GM12878 (cell line): ENCODE results near the gene MAPT. TPM values are rescaled to one million over a fixed set of nuclear protein-coding genes. Genes with fewer than 3 reads are reported as not detected.

Experiments
- ATAC-seq: fragments of 200-7000 bp; cut with Tn5 transposase; 3 replicates; pipeline ENCODE4 v1.9.1; 2020; ENCODE audit warnings: mild to moderate bottlenecking, moderate library complexity
- BruUV-seq: library from RNA; stranded (reverse); fragments of 400-500 nt; replicated peaks from 2 replicates; lab custom pipeline; 2021; lab: Mats Ljungman, UMichigan
- CTCF ChIA-PET: fragments of 300-600 bp; sonication (Branson Sonifier 250); formaldehyde crosslinking; extraction: SDS; loops from one replicate; lab custom pipeline; 2021; ENCODE audit warnings: inconsistent platforms; lab: Yijun Ruan, JAX
- POLR2A ChIA-PET: fragments of 350-600 bp; formaldehyde crosslinking; extraction: SDS; loops from one replicate; lab custom pipeline; 2021; ENCODE audit warnings: inconsistent platforms; lab: Charles Lee
- RAD21 ChIA-PET: fragments of 300-600 bp; sonication (Branson Sonifier 250); formaldehyde crosslinking; loops from one replicate; lab custom pipeline; 2023; ENCODE audit warnings: antibody characterized with exemption; ENCODE audit not compliant: unreplicated experiment; lab: Charles Lee
- SMC1A ChIA-PET: fragments of 300-600 bp; sonication (Branson Sonifier 250); formaldehyde crosslinking; loops from one replicate; lab custom pipeline; 2023; ENCODE audit not compliant: unreplicated experiment, uncharacterized antibody; lab: Charles Lee
- DNase-seq: peaks from one replicate; pipeline ENCODE4 v3.0.0-alpha.2; 2011; ENCODE audit warnings: low read depth, low spot score
- FAIRE-seq: peaks from 3 replicates; lab custom pipeline; 2011; peaks lifted over from hg19 to GRCh38; lab: Jason Lieb, UNC
- H2AFZ ChIP-seq: 2 replicates; pipeline ENCODE4 v1.6.0; 2011; ENCODE audit warnings: low read depth, low read length, control low read depth; ENCODE audit not compliant: control insufficient read depth
- H3K27ac ChIP-seq: 2 replicates; pipeline ENCODE4 v1.5.1; 2011; ENCODE audit warnings: control low read depth; ENCODE audit not compliant: control insufficient read depth, insufficient read depth
- H3K27me3 ChIP-seq, 2 experiments: replicated peaks in 1 of 2; 2 replicates each; pipeline versions ENCODE4 v1.6.0 to v1.6.1; 2011; ENCODE audit warnings: low read length in 1 of 2; ENCODE audit not compliant: control insufficient read depth in 2 of 2, insufficient read depth in 2 of 2
- H3K36me3 ChIP-seq, 2 experiments: 2 replicates each; pipeline ENCODE4 v1.5.1; 2011; ENCODE audit warnings: low read length in 1 of 2; ENCODE audit not compliant: control insufficient read depth in 2 of 2, insufficient read depth in 2 of 2
- H3K4me1 ChIP-seq: 2 replicates; pipeline ENCODE4 v1.6.1; 2011; ENCODE audit warnings: mild to moderate bottlenecking, low read length, moderate library complexity, mixed read lengths; ENCODE audit not compliant: control insufficient read depth, insufficient read depth
- H3K4me2 ChIP-seq: 2 replicates; pipeline ENCODE4 v1.6.0; 2011; ENCODE audit warnings: control low read depth; ENCODE audit not compliant: control insufficient read depth, insufficient read depth
- H3K4me3 ChIP-seq: fragments of 200-600 bp; sonication (generic); 2 replicates; pipeline ENCODE4 v1.5.1; 2016
- H3K79me2 ChIP-seq: 2 replicates; pipeline ENCODE4 v1.6.0; 2011; ENCODE audit warnings: low read length; ENCODE audit not compliant: control insufficient read depth, insufficient read depth
- H3K9ac ChIP-seq: 2 replicates; pipeline ENCODE4 v1.8.0; 2011; ENCODE audit warnings: low read length, control low read depth, mixed read lengths; ENCODE audit not compliant: control insufficient read depth, insufficient read depth
- H3K9me3 ChIP-seq: replicated peaks from 3 replicates; pipeline ENCODE4 v1.5.1; 2011; ENCODE audit warnings: mild to moderate bottlenecking, low read length; ENCODE audit not compliant: control insufficient read depth, insufficient read depth
- H4K20me1 ChIP-seq: 2 replicates; pipeline ENCODE4 v1.6.0; 2011; ENCODE audit not compliant: control insufficient read depth, insufficient read depth
- ASH2L ChIP-seq: fragments of 300-600, 200-600 bp; sonication (generic); IDR thresholded peaks from 2 replicates; pipeline ENCODE4 v1.6.1; 2017; ENCODE audit warnings: low read depth, mild to moderate bottlenecking, borderline replicate concordance
- BACH1 ChIP-seq: fragments of 450-650 bp; IDR thresholded peaks from 2 replicates; pipeline ENCODE4 v1.6.1; 2017; ENCODE audit warnings: mild to moderate bottlenecking, borderline replicate concordance
- DPF2 ChIP-seq: fragments of 450-650 bp; IDR thresholded peaks from 2 replicates; pipeline ENCODE4 v1.6.1; 2017; ENCODE audit warnings: mild to moderate bottlenecking
- GATAD2B ChIP-seq: fragments of 450-650 bp; conservative IDR thresholded peaks from 2 replicates; pipeline ENCODE4 v1.6.1; 2017; ENCODE audit warnings: low read depth, mild to moderate bottlenecking, moderate library complexity
- HCFC1 ChIP-seq: fragments of 150-350 bp; IDR thresholded peaks from 2 replicates; pipeline ENCODE4 v1.6.1; 2014; ENCODE audit warnings: low read length
- IKZF1 ChIP-seq: fragments of 450-650 bp; conservative IDR thresholded peaks from 2 replicates; pipeline ENCODE4 v1.6.1; 2017; ENCODE audit warnings: antibody characterized with exemption, mild to moderate bottlenecking
- MEF2B ChIP-seq: fragments of 450-650 bp; IDR thresholded peaks from 2 replicates; pipeline ENCODE4 v1.6.1; 2018; ENCODE audit warnings: mild to moderate bottlenecking, moderate library complexity; ENCODE audit not compliant: partially characterized antibody, poor library complexity, severe bottlenecking
- MTA3 ChIP-seq: IDR thresholded peaks from 2 replicates; pipeline ENCODE4 v1.6.1; 2012; ENCODE audit warnings: low read length, inconsistent platforms, borderline replicate concordance
- NBN ChIP-seq: fragments of 450-650 bp; IDR thresholded peaks from 2 replicates; pipeline ENCODE4 v1.6.1; 2016
- RBBP5 ChIP-seq: fragments of 200-600 bp; sonication (generic); conservative IDR thresholded peaks from 2 replicates; pipeline ENCODE4 v1.6.1; 2016
- RELB ChIP-seq: fragments of 450-650 bp; IDR thresholded peaks from 2 replicates; pipeline ENCODE4 v1.6.1; 2017; ENCODE audit warnings: low read depth, mild to moderate bottlenecking, moderate library complexity
- SPI1 ChIP-seq: IDR thresholded peaks from 2 replicates; pipeline ENCODE4 v1.6.1; 2011; ENCODE audit warnings: low read depth, mild to moderate bottlenecking, low read length, moderate library complexity, borderline replicate concordance; ENCODE audit not compliant: insufficient read depth
- SREBF2 ChIP-seq: IDR thresholded peaks from 2 replicates; pipeline ENCODE4 v1.6.1; 2012; ENCODE audit warnings: mild to moderate bottlenecking, low read length
- STAT1 ChIP-seq: fragments of 450-650 bp; conservative IDR thresholded peaks from 2 replicates; pipeline ENCODE4 v1.6.1; 2014; ENCODE audit warnings: antibody characterized with exemption, mild to moderate bottlenecking
- TARDBP ChIP-seq: IDR thresholded peaks from 2 replicates; pipeline ENCODE4 v1.6.1; 2016; ENCODE audit warnings: borderline replicate concordance
- USF2 ChIP-seq: IDR thresholded peaks from 2 replicates; pipeline ENCODE4 v1.6.1; 2011; ENCODE audit warnings: low read depth, low read length, improper control_type of control experiment, borderline replicate concordance
- ZNF384 ChIP-seq: IDR thresholded peaks from 2 replicates; pipeline ENCODE4 v1.6.1; 2012; ENCODE audit warnings: low read depth, mild to moderate bottlenecking, low read length, improper control_type of control experiment, borderline replicate concordance
- WGBS: methylation state at CpG from one replicate; pipeline ENCODE4 v1.1.6; 2016; ENCODE audit warnings: low lambda C conversion rate; ENCODE audit not compliant: insufficient replicate concordance, insufficient coverage; ENCODE audit errors: missing lambda C conversion rate; 5-methylcytosine and 5-hydroxymethylcytosine counted together
- in situ Hi-C: fragments of 300-500 bp; cut with MboI; formaldehyde crosslinking; loops from 9 replicates; pipeline ENCODE4 v1.14.3; 2018; ENCODE audit warnings: mixed read lengths
- intact Hi-C: fragments of 100-400 bp; cut with micrococcal nuclease; formaldehyde crosslinking; loops from one replicate; pipeline ENCODE4 v1.14.2; 2022; ENCODE audit not compliant: unreplicated experiment
- polyA plus RNA-seq, 11 experiments: library from polyadenylated mRNA; depleted of rRNA in 4 of 11; unstranded in 6 of 11; stranded (reverse) in 5 of 11; fragments of >200 nt; fragmentation: Nextera tagmentation in 4 of 11; fragmentation: Illumina TruSeq in 1 of 11; extraction: Ambion mirVana in 4 of 11; extraction: Trizol in 1 of 11; gene quantifications; 1 replicate in 1 of 11; 2 replicates in 10 of 11; pipeline versions ENCODE4 v1.2.1 to v1.2.3, GENCODE V29; 2011 to 2016; ENCODE audit warnings: inconsistent platforms in 2 of 11, missing spikeins in 2 of 11, low read depth in 1 of 11
- total RNA-seq, 4 experiments: library from RNA; depleted of rRNA in 3 of 4; stranded (reverse); fragments of >200 nt in 3 of 4; fragmentation: Illumina TruSeq in 1 of 4; extraction: Trizol in 1 of 4; gene quantifications; 2 replicates each; pipeline versions ENCODE4 v1.2.1 to v1.2.3, GENCODE V29; 2013 to 2021
- TF ChIP-seq, protein P1 (sequence below): fragments of 450-650 bp; IDR thresholded peaks from 2 replicates; pipeline ENCODE4 v1.6.1; 2017; ENCODE audit warnings: antibody characterized with exemption, mild to moderate bottlenecking, moderate library complexity
- TF ChIP-seq, protein P2 (sequence below): IDR thresholded peaks from 2 replicates; pipeline ENCODE4 v1.6.1; 2012; ENCODE audit warnings: low read depth, low read length, improper control_type of control experiment

Gene MAPT
- total and polyA plus RNA-seq, 10 of the 15 experiments (the other 5 are each of a cell fraction or from before 2014, with no cell fraction given), result under 0.01 to 0.05 (median 0.03) TPM; not detected in 7

- TF ChIP-seq, protein P1, sequence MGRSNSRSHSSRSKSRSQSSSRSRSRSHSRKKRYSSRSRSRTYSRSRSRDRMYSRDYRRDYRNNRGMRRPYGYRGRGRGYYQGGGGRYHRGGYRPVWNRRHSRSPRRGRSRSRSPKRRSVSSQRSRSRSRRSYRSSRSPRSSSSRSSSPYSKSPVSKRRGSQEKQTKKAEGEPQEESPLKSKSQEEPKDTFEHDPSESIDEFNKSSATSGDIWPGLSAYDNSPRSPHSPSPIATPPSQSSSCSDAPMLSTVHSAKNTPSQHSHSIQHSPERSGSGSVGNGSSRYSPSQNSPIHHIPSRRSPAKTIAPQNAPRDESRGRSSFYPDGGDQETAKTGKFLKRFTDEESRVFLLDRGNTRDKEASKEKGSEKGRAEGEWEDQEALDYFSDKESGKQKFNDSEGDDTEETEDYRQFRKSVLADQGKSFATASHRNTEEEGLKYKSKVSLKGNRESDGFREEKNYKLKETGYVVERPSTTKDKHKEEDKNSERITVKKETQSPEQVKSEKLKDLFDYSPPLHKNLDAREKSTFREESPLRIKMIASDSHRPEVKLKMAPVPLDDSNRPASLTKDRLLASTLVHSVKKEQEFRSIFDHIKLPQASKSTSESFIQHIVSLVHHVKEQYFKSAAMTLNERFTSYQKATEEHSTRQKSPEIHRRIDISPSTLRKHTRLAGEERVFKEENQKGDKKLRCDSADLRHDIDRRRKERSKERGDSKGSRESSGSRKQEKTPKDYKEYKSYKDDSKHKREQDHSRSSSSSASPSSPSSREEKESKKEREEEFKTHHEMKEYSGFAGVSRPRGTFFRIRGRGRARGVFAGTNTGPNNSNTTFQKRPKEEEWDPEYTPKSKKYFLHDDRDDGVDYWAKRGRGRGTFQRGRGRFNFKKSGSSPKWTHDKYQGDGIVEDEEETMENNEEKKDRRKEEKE, result no peak
- TF ChIP-seq NBN (no peak), SREBF2 (no peak), STAT1 (no peak), ZNF384 (no peak)
Measured at GRCh38 chr17:46047398-46047797, 153.0 kb downstream of the MAPT start (continued).

DNA sequence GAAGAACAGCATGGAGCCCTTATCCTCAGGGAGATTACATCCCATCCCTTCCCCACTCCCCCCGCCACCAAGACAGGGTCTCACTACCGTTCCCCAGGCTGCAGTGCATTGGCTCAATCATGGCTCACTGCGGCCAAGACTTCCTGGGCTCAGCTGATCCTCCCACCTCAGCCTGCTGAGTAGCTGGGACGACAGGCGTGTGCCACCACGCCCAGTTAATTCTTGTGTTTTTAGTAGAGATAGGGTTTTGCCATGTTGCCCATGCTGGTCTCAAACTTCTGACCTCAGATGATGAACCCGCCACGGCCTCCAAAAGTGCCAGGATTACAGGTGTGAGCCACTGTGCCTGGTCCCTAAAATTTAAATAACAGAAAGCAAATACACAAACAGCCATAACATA, 153.5 kb downstream of the MAPT start:
- FAIRE-seq, result no peak
- in situ Hi-C loops, result no loop called here
- TF ChIP-seq IKZF1 (no peak), RBBP5 (no peak), GATAD2B (no peak), TARDBP (no peak), BACH1 (no peak), HCFC1 (no peak), MEF2B (no peak), SPI1 (no peak), MTA3 (no peak), USF2 (no peak), ASH2L (no peak), RELB (no peak), DPF2 (no peak)
- TF ChIP-seq, protein P2, sequence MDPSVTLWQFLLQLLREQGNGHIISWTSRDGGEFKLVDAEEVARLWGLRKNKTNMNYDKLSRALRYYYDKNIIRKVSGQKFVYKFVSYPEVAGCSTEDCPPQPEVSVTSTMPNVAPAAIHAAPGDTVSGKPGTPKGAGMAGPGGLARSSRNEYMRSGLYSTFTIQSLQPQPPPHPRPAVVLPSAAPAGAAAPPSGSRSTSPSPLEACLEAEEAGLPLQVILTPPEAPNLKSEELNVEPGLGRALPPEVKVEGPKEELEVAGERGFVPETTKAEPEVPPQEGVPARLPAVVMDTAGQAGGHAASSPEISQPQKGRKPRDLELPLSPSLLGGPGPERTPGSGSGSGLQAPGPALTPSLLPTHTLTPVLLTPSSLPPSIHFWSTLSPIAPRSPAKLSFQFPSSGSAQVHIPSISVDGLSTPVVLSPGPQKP, result no peak

More for the DNA sequence above, 153.5 kb downstream of the MAPT start:
- Histone ChIP-seq H3K36me3 (peaks cover 13 to 30% of the 10 kb centered on the region in 2 experiments), H3K27me3 (no peaks in the 10 kb centered on the region), H3K9me3 (no peaks in the 10 kb centered on the region), H3K4me2 (no peak overlapping the region), H3K4me3 (no peak overlapping the region), H3K4me1 (peaks cover 8% of the 10 kb centered on the region), H3K27ac (no peak overlapping the region), H2AFZ (no peak overlapping the region), H4K20me1 (no peaks in the 10 kb centered on the region), H3K79me2 (no peaks in the 10 kb centered on the region), H3K9ac (no peak overlapping the region)
- ChIA-PET RAD21 (no interaction called here), POLR2A (no interaction called here), CTCF (interaction anchor here (4.9 to 5.8 kb wide), 2 partner anchors 13 to 138 kb away, joined by 38 to 120 read pairs; no protein-coding TSS in a partner anchor), SMC1A (interaction anchor here (1.3 kb wide), 2 partner anchors 9 to 139 kb away, joined by 3 to 6 read pairs; no protein-coding TSS in a partner anchor)
- no TSS peak for BruUV-seq
- intact Hi-C loops, result no loop called here
- DNase-seq (no peak), ATAC-seq (no peak)
- over 99% methylated on average over 8 of the region's 8 CpGs for WGBS
